ENCODE results near the gene DPP8. TPM values are rescaled to one million over a fixed set of nuclear protein-coding genes. Genes with fewer than 3 reads are reported as not detected.
"Not testable (repeated sequence)": the region's sequence is repeated elsewhere in the genome, so short reads cannot be mapped to it uniquely, and the experiment has no call there.

The DPP8 gene
- total RNA-seq, 3 donors from 2014 or later (not counting 1 experiment from before 2014, with no cell fraction given): 51.7 to 64.8 (median 62.4) TPM

DNA sequence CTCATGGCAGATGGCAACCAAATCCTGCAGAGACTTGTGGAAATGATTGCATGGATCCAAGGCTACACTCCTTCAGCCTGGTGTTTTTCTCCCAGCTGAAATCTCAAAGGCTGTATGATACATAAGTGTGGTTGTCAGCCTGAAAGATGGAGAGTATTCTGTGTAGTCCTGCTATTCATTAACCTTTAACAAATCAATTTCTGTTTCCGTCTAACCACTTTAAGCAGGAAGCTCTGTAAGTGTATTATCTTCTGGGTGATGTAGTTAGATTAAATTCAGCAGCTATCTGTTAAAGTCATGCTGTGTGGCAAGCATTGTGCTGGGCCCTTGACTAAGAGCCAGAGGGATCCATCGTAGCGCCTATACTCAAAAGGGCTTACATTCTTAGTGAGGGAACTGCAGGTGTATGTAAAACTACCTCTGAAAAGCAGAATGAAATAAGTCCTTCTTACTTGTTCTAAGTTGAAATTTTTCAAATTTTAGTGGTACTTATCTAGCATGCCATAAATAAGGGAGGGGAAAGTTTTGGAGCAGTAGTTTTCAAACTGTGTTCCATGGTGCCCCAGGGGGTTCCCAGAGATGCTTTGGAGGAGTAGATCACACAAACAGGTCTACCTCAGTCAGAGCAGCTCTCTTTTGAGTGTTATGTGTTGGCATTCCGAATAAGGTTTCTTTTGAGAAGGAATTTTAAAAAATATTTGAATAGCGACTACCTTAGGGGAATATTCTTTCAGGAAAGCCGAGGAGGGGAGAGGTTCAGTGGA is 41.7 kb upstream of the DPP8 start:
- Histone ChIP-seq H3K4me3 (ENCODE audit: low read length) (no peak overlapping the region), H3K9me3 (ENCODE audit: control insufficient read depth, insufficient read depth, low read length) (no peaks in the 10 kb centered on the region), H3K27me3 (ENCODE audit: control insufficient read depth, insufficient read depth, low read length) (no peaks in the 10 kb centered on the region), H3K36me3 (ENCODE audit: control insufficient read depth, insufficient read depth, low read length) (peaks cover 7% of the 10 kb centered on the region), H3K27ac (ENCODE audit: low read length) (no peak overlapping the region), H3K4me1 (ENCODE audit: control insufficient read depth, insufficient read depth, low read length) (no peaks in the 10 kb centered on the region)
- H3K27me3 Mint-ChIP-seq (ENCODE audit: low read depth in 2 of 2): no peaks in the 10 kb centered on the region
- H3K4me1 Mint-ChIP-seq: no peaks in the 10 kb centered on the region
- no peaks in the 10 kb centered on the region for H3K36me3 Mint-ChIP-seq
- intact Hi-C loops (cut with micrococcal nuclease): no loop called here
- WGBS (ENCODE audit: insufficient coverage): 99% methylated on average over 5 of the region's 6 CpGs
- H3K9me3 Mint-ChIP-seq: no peaks in the 10 kb centered on the region
- ATAC-seq (no peak), DNase-seq (no peak)
- TF ChIP-seq, protein P1, sequence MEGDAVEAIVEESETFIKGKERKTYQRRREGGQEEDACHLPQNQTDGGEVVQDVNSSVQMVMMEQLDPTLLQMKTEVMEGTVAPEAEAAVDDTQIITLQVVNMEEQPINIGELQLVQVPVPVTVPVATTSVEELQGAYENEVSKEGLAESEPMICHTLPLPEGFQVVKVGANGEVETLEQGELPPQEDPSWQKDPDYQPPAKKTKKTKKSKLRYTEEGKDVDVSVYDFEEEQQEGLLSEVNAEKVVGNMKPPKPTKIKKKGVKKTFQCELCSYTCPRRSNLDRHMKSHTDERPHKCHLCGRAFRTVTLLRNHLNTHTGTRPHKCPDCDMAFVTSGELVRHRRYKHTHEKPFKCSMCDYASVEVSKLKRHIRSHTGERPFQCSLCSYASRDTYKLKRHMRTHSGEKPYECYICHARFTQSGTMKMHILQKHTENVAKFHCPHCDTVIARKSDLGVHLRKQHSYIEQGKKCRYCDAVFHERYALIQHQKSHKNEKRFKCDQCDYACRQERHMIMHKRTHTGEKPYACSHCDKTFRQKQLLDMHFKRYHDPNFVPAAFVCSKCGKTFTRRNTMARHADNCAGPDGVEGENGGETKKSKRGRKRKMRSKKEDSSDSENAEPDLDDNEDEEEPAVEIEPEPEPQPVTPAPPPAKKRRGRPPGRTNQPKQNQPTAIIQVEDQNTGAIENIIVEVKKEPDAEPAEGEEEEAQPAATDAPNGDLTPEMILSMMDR (IDR thresholded peaks at IDR 0.05): no peak
- no peak overlapping the region for H3K27ac Mint-ChIP-seq
- no peak overlapping the region for H3K4me3 Mint-ChIP-seq

DNA sequence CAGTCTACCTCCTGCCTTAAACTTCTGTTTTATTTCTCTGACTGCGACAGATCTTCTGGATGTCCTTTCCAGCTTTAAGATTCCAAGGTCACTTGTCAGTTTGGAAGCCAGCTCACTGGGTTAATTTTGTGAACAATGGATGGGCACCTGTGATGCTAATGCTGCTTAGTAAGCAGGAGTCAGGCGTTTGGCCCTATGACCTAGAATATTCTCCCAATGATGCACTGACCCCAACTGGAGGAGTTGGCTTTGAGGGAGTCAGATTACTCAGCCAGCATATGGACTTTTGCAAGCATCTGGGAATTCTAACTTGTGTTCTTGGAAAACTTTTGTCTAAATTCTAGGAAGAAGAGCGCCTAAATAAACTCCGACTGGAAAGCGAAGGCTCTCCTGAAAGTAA is 40.8 kb upstream of the DPP8 start:
- H3K36me3 ChIP-seq (ENCODE audit: control insufficient read depth, insufficient read depth, low read length): peaks cover 7% of the 10 kb centered on the region
- no peaks in the 10 kb centered on the region for H3K4me1 Mint-ChIP-seq
- H3K27me3 Mint-ChIP-seq (ENCODE audit: low read depth in 2 of 2): no peaks in the 10 kb centered on the region
- DNase-seq: no peak
- H3K4me1 ChIP-seq (ENCODE audit: control insufficient read depth, insufficient read depth, low read length): no peaks in the 10 kb centered on the region
- no peaks in the 10 kb centered on the region for H3K9me3 ChIP-seq (ENCODE audit: control insufficient read depth, insufficient read depth, low read length)
- H3K27ac ChIP-seq (ENCODE audit: low read length): no peak overlapping the region
- intact Hi-C loops (cut with micrococcal nuclease): no loop called here
- H3K4me3 Mint-ChIP-seq: no peak overlapping the region
- TF ChIP-seq, protein P1 (IDR thresholded peaks at IDR 0.05): no peak
- ATAC-seq: no peak
- no peak overlapping the region for H3K27ac Mint-ChIP-seq
- 96% methylated on average over 5 of the region's 5 CpGs for WGBS (ENCODE audit: insufficient coverage)
- H3K36me3 Mint-ChIP-seq: no peaks in the 10 kb centered on the region
- no peaks in the 10 kb centered on the region for H3K9me3 Mint-ChIP-seq
- H3K4me3 ChIP-seq (ENCODE audit: low read length): no peak overlapping the region
- H3K27me3 ChIP-seq (ENCODE audit: control insufficient read depth, insufficient read depth, low read length): no peaks in the 10 kb centered on the region

DNA sequence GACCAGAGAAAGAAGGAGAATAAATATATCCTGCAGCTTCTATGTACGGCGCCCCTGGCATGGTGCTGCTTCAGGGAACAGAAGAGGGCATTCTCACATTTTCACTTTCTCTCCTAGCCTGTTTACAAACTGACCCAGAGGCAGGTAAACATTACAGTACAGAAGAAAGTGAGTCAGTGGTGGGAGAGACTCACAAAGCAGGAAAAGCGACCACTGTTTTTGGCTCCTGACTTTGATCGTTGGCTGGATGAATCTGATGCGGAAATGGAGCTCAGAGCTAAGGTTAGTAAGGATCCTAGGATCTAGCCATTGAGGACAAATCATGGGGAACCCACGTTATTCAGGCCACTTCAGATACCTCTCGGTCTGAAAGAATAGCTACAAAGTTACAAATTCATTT is 39.1 kb upstream of the DPP8 start:
- ATAC-seq: no peak
- Histone ChIP-seq H3K27ac (ENCODE audit: low read length) (no peak overlapping the region), H3K4me3 (ENCODE audit: low read length) (no peak overlapping the region), H3K4me1 (ENCODE audit: control insufficient read depth, insufficient read depth, low read length) (no peaks in the 10 kb centered on the region), H3K36me3 (ENCODE audit: control insufficient read depth, insufficient read depth, low read length) (peaks cover 7% of the 10 kb centered on the region), H3K27me3 (ENCODE audit: control insufficient read depth, insufficient read depth, low read length) (no peaks in the 10 kb centered on the region), H3K9me3 (ENCODE audit: control insufficient read depth, insufficient read depth, low read length) (no peaks in the 10 kb centered on the region)
- TF ChIP-seq, protein P1 (IDR thresholded peaks at IDR 0.05): no peak
- no peaks in the 10 kb centered on the region for H3K9me3 Mint-ChIP-seq
- no peaks in the 10 kb centered on the region for H3K36me3 Mint-ChIP-seq
- H3K4me3 Mint-ChIP-seq: no peak overlapping the region
- H3K27me3 Mint-ChIP-seq (ENCODE audit: low read depth in 2 of 2): no peaks in the 10 kb centered on the region
- DNase-seq: no peak
- 98% methylated on average over 7 of the region's 7 CpGs for WGBS (ENCODE audit: insufficient coverage)
- intact Hi-C loops (cut with micrococcal nuclease): no loop called here
- no peak overlapping the region for H3K27ac Mint-ChIP-seq
- H3K4me1 Mint-ChIP-seq: no peaks in the 10 kb centered on the region

DNA sequence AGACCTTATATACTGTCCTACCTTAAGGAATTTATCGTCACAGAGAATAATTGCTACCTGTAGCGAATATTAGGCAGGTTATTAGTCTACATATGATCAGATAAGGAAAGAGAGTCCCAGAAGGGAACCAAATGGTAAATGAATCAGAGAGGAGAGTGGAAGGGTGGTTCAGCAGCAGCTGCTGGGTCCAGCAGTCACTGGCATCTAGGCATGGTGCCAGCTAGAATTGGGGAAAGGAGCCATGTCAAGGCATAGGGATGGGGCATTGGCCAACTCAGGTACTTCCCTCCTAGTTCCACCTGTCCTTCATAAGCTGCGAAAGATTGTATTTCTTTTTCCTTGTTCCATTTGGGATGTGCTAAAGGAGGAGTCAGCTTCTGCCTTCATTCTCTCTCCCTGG is 36.2 kb upstream of the DPP8 start:
- DNase-seq (no peak), ATAC-seq (no peak)
- H3K36me3 ChIP-seq (ENCODE audit: control insufficient read depth, insufficient read depth, low read length): peaks cover 7% of the 10 kb centered on the region
- peaks cover 4 to 10% of the 10 kb centered on the region in 2 donors for H3K4me1 Mint-ChIP-seq
- H3K9me3 Mint-ChIP-seq: no peaks in the 10 kb centered on the region
- H3K27me3 ChIP-seq (ENCODE audit: control insufficient read depth, insufficient read depth, low read length): no peaks in the 10 kb centered on the region
- intact Hi-C loops (cut with micrococcal nuclease): no loop called here
- H3K36me3 Mint-ChIP-seq: no peaks in the 10 kb centered on the region
- TF ChIP-seq, protein P1 (IDR thresholded peaks at IDR 0.05): no peak
- H3K27me3 Mint-ChIP-seq (ENCODE audit: low read depth in 2 of 2): no peaks in the 10 kb centered on the region
- H3K27ac ChIP-seq (ENCODE audit: low read length): no peak overlapping the region
- H3K9me3 ChIP-seq (ENCODE audit: control insufficient read depth, insufficient read depth, low read length): no peaks in the 10 kb centered on the region
- no peak overlapping the region for H3K4me3 ChIP-seq (ENCODE audit: low read length)
- no peaks in the 10 kb centered on the region for H3K4me1 ChIP-seq (ENCODE audit: control insufficient read depth, insufficient read depth, low read length)
- H3K4me3 Mint-ChIP-seq: no peak overlapping the region
- 100% methylated on average over 2 of the region's 3 CpGs for WGBS (ENCODE audit: insufficient coverage)
- no peak overlapping the region for H3K27ac Mint-ChIP-seq

DNA sequence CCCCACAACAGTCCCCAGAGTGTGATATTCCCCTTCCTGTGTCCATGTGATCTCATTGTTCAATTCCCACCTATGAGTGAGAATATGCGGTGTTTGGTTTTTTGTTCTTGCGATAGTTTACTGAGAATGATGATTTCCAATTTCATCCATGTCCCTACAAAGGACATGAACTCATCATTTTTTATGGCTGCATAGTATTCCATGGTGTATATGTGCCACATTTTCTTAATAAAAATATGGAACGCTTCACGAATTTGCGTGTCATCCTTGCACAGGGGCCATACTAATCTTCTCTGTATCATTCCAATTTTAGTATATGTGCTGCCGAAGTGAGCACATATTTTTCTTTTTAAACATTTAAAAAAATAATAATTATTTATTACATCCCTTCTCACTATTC is 35.4 kb upstream of the DPP8 start:
- H3K4me3 Mint-ChIP-seq; H3K36me3 Mint-ChIP-seq; ATAC-seq; intact Hi-C loops (cut with micrococcal nuclease); H3K36me3 ChIP-seq (ENCODE audit: control insufficient read depth, insufficient read depth, low read length); DNase-seq; H3K4me3 ChIP-seq (ENCODE audit: low read length); H3K27me3 Mint-ChIP-seq (ENCODE audit: low read depth in 2 of 2); H3K9me3 Mint-ChIP-seq; H3K9me3 ChIP-seq (ENCODE audit: control insufficient read depth, insufficient read depth, low read length); H3K27ac Mint-ChIP-seq; H3K27ac ChIP-seq (ENCODE audit: low read length); H3K27me3 ChIP-seq (ENCODE audit: control insufficient read depth, insufficient read depth, low read length); H3K4me1 ChIP-seq (ENCODE audit: control insufficient read depth, insufficient read depth, low read length): not testable (repeated sequence)
- H3K4me1 Mint-ChIP-seq: peaks cover 5 to 11% of the 10 kb centered on the region in 2 donors
- 100% methylated on average over 3 of the region's 6 CpGs for WGBS (ENCODE audit: insufficient coverage)
